SJCRH30 (cell line): ENCODE data around the gene LRRC17. TPM values are rescaled to one million over a fixed set of nuclear protein-coding genes. Genes with fewer than 3 reads are reported as not detected.
"Not testable (repeated sequence)": the region's sequence is repeated elsewhere in the genome, so short reads cannot be mapped to it uniquely, and the experiment has no call there.

ENCODE experiments used
- DNase-seq, 2 experiments: peaks; one replicate each; pipeline ENCODE4 v3.0.0-alpha.2; 2015 to 2020
- H3K27ac ChIP-seq: fragments of 250-450 bp; sonication (Bioruptor Pico); 2 replicates; pipeline ENCODE4 v1.5.1; 2020; ENCODE audit warnings: mild to moderate bottlenecking, moderate library complexity
- H3K27me3 ChIP-seq: fragments of 250-450 bp; sonication (Bioruptor Pico); 2 replicates; pipeline ENCODE4 v1.5.1; 2020; ENCODE audit warnings: mild to moderate bottlenecking, moderate library complexity
- H3K36me3 ChIP-seq: fragments of 250-450 bp; sonication (Bioruptor Pico); 2 replicates; pipeline ENCODE4 v1.5.1; 2020; ENCODE audit warnings: mild to moderate bottlenecking, moderate library complexity
- H3K4me1 ChIP-seq: fragments of 250-450 bp; sonication (Bioruptor Pico); 2 replicates; pipeline ENCODE4 v1.5.1; 2020; ENCODE audit warnings: mild to moderate bottlenecking, moderate library complexity
- H3K4me3 ChIP-seq: fragments of 250-450 bp; sonication (Bioruptor Pico); 2 replicates; pipeline ENCODE4 v1.5.1; 2020; ENCODE audit warnings: mild to moderate bottlenecking, moderate library complexity
- H3K9me3 ChIP-seq: fragments of 250-450 bp; sonication (Bioruptor Pico); replicated peaks from 2 replicates; pipeline ENCODE4 v1.5.1; 2020; ENCODE audit warnings: mild to moderate bottlenecking, moderate library complexity
- total RNA-seq: library from RNA; depleted of rRNA; stranded (reverse); fragments of >200 nt; shearing (Covaris generic); gene quantifications from 2 replicates; pipeline ENCODE4 v1.2.3, GENCODE V29; 2014

The LRRC17 gene
- total RNA-seq, 1 experiment from 2014 or later, result 67.1 TPM

DNA sequence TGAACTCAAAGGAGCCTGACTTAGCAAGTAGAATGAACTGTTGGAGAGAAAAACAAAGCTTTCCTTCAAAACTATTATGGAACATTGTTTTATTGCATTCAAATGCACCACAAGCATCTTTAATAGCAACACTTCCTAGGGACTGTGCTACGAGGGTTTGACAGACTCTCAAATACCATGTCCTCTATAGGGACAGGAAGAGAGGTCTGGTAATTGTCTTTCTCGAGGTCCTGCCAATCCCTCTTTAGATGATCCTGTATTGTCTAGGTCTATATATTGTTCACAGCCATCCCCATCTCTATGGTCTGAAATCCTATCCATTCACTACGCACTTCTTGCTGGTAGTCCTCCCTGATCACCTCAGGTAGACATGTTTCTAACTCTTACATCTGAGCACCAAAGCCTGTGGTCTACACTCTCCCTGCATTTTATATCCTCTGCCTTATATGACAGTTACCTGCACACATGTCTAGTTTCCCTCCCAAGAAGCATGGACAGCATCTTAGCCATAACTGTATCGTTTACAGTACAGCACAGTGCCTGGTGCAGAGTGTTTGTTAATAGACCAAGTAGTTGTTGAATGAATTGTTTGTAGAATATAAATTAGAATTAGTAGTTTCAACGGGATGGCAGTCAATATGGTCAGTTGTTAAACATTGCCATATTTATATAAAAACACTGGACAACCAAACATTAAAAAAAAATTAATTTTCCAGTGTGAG lies 21.7 kb upstream of the LRRC17 start:
- H3K4me1 ChIP-seq, result peaks cover 17% of the 10 kb centered on the region
- no peaks in the 10 kb centered on the region for H3K27me3 ChIP-seq
- no peaks in the 10 kb centered on the region for H3K9me3 ChIP-seq
- DNase-seq, result no peak
- H3K36me3 ChIP-seq, result no peaks in the 10 kb centered on the region
- no peak overlapping the region; the same call in 1 of the 2 replicates for H3K27ac ChIP-seq
- H3K4me3 ChIP-seq, result no peak overlapping the region

DNA sequence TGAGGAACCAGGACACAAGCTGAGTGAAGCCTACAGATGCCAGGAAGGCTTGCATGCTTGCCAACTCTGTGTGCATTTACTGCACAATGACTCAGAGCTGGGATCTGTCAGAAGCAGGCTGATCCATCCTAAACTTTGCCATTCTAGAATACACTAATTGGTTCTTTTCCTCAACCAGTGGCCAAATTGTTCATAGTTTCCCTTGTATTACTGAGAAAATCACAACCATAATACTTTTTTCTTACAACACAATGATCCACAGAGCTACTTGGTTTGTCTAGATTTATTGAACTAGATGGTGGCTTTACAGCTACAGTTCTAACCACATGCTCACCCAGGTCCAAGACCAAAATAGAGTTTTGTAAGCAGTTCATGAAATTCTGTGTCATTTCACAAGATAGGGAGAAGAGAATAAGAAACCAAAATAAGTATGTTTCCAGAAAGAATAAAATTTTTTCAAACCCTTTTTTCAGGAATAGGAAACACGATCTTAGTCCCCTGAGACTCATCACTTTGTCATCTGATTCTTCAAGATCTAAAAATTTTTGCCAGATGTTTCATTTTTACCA lies 21.0 kb upstream of the LRRC17 start:
- H3K4me1 ChIP-seq, result peaks cover 17% of the 10 kb centered on the region
- H3K36me3 ChIP-seq, result no peaks in the 10 kb centered on the region
- no peak overlapping the region for H3K4me3 ChIP-seq
- H3K27ac ChIP-seq, result no peak overlapping the region
- peak; percentile 52 to 64 for DNase-seq
- no peaks in the 10 kb centered on the region for H3K9me3 ChIP-seq
- H3K27me3 ChIP-seq, result no peaks in the 10 kb centered on the region

DNA sequence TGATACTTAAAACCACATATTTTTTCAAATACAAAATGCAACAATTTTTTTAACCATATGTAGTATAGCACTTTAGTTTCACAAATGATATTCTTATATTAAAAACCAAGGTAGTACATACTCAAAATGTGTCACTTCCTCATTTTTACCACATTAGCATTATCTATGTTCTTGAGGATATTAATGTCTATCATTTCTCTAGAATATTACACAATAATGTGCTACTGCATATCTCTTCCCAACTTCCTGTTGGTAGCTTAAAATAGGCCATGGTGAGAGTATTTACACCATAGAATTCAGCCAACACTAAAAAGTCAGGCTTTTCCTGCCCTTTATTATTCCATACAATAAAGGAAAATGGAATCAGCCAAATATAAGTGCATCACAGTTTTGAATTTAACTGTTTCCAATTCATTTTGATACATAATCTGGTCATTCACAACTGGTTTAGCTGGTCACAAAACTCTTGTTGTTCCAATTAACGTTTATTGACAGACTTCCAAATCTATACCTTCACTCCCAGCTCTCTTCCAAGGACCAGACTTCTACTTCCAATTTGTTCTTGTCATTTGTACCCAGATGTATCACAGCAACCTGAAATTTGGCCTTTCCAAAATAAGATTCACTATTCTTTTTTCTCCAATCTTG lies 20.0 kb upstream of the LRRC17 start:
- no peak for DNase-seq
- Histone ChIP-seq H3K27me3 (no peaks in the 10 kb centered on the region), H3K36me3 (no peaks in the 10 kb centered on the region), H3K4me1 (peaks cover 17% of the 10 kb centered on the region), H3K9me3 (no peaks in the 10 kb centered on the region), H3K4me3 (no peak overlapping the region), H3K27ac (no peak overlapping the region)

DNA sequence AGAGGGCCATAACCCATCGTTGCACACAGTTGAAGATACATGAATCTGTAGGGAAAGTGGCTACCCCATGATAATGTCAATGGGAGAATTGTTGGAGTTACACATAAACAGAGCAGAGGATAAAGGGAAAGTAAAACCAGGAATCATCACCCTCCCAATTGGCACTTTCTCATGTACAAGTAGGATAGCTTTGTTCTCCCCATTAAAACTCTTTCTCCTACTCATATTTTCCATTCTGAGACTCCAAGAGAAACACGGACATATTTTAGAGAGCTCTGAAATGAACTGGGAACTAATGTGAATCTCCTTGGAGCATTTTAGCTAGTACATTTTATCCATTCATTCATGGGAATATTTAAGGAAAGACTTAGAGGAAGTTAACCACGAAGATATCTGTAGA lies 17.2 kb upstream of the LRRC17 start:
- no peak overlapping the region for H3K27ac ChIP-seq
- H3K27me3 ChIP-seq, result no peaks in the 10 kb centered on the region
- peaks cover 11% of the 10 kb centered on the region for H3K4me1 ChIP-seq
- no peaks in the 10 kb centered on the region for H3K36me3 ChIP-seq
- no peak for DNase-seq
- no peak overlapping the region for H3K4me3 ChIP-seq
- H3K9me3 ChIP-seq, result no peaks in the 10 kb centered on the region

DNA sequence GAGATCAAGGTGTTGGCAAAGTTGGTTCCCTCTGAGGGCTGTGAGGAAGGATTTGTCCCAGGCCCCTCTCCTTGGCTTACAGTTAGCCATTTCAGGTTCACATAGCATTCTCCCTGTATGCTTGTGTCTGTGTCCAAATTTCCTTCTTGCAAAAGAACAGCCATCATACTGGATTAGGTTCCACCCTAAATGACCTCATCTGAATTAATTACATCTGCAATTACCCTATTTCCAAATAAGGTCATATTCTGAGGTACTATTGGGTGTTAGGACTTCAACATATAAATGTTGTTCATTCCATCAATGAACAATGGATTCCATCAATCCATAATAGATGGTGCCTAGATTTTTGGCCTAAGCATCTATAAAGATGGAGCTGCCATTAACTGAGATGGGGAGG lies 16.2 kb upstream of the LRRC17 start:
- no peaks in the 10 kb centered on the region for H3K27me3 ChIP-seq
- H3K9me3 ChIP-seq, result no peaks in the 10 kb centered on the region
- DNase-seq, result no peak
- H3K4me3 ChIP-seq, result no peak overlapping the region
- no peaks in the 10 kb centered on the region for H3K36me3 ChIP-seq
- peaks cover 6% of the 10 kb centered on the region for H3K4me1 ChIP-seq
- no peak overlapping the region for H3K27ac ChIP-seq

DNA sequence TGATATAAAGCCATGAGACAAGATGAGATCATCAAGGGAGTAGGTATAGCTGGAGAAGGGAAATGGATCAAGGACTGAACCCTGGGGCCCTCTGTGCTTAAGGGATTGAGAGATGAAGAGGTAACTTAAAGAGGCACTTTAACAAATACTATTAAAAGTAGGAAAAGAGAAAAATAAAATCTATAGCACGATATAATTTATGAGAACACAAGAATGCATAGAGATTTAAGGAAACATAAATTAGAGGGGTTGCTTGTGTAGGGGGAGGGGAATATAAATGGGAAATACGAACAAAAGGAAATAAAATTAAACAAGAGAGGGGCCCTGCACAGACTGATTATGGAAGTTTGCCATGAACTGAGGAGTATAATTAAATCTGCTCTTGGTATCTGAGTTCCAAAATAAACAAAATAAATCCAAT lies 15.6 kb upstream of the LRRC17 start:
- no peaks in the 10 kb centered on the region for H3K36me3 ChIP-seq
- H3K4me3 ChIP-seq, result no peak overlapping the region
- H3K9me3 ChIP-seq, result no peaks in the 10 kb centered on the region
- H3K27ac ChIP-seq, result no peak overlapping the region
- no peak for DNase-seq
- no peaks in the 10 kb centered on the region for H3K27me3 ChIP-seq
- no peaks in the 10 kb centered on the region; the same call in 1 of the 2 replicates for H3K4me1 ChIP-seq

DNA sequence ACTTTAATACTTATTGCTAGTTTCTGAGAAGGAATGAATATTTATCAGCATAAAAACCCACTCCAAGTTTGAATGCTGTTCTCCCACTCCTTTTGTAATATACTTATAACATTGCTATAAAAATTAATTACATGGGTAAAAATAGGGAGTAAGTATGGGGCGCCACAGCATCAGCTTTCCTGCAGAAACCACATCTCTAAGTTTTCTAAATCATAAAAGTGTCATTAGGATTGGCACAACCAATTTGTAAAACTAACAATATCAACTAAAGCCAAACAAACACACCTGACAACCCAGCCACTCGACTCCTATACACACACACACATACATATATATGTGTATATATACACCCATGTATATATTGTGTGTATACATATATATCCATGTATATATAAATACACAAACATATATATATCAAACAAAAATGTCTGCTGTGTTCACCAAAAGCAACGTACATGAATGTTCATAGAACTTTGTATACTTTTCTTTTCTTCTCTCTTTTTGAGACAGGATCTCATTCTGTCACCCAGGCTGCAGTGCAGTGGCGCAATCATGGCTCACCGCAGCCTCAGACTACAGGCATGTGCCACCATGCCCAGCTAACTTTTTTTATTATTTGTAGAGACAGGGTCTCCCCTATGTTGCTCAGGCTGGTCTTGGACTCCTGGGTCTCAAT lies 14.8 kb upstream of the LRRC17 start:
- H3K4me3 ChIP-seq, result no peak overlapping the region
- no peaks in the 10 kb centered on the region for H3K27me3 ChIP-seq
- H3K36me3 ChIP-seq, result no peaks in the 10 kb centered on the region
- DNase-seq, result no peak
- H3K4me1 ChIP-seq, result no peaks in the 10 kb centered on the region
- no peak overlapping the region for H3K27ac ChIP-seq
- no peaks in the 10 kb centered on the region for H3K9me3 ChIP-seq

DNA sequence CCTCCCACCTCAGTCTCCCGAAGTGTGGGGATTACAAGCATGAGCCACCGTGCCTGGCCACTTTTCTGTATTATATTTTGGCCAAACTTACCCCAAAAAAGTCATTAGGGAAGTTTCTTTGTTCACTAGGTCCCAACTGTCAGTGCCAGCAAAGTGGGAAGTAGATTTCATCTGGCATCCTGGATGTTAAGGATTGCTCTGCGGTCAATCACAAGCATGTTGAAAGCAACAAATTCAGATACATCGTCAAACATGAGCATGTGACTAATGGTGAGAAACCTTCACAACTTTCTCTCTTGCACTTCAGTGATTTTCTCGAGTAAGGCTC lies 14.3 kb upstream of the LRRC17 start:
- Histone ChIP-seq H3K27ac (no peak overlapping the region), H3K27me3 (no peaks in the 10 kb centered on the region), H3K4me1 (no peaks in the 10 kb centered on the region), H3K36me3 (no peaks in the 10 kb centered on the region), H3K9me3 (no peaks in the 10 kb centered on the region), H3K4me3 (no peak overlapping the region)
- DNase-seq, result no peak

DNA sequence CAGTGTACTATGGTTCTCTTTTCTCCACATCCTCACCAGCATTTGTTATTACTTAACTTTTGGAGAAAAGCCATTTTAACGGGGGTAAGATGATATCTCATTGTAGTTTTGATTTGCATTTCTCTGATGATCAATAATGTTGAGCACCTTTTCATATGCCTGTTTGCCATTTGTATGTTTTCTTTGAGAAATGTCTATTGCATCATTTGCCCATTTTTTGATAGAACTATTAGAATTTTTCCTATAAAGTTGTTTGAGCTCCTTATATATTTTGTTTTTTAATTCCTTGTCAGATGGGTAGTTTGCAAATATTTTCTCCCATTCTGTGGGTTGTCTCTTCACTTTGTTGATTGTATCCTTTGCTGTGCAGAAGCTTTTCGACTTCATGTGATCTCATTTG lies 10.7 kb upstream of the LRRC17 start:
- not testable (repeated sequence) for H3K4me3 ChIP-seq, H3K27ac ChIP-seq, H3K4me1 ChIP-seq, H3K27me3 ChIP-seq, H3K36me3 ChIP-seq, H3K9me3 ChIP-seq, DNase-seq

DNA sequence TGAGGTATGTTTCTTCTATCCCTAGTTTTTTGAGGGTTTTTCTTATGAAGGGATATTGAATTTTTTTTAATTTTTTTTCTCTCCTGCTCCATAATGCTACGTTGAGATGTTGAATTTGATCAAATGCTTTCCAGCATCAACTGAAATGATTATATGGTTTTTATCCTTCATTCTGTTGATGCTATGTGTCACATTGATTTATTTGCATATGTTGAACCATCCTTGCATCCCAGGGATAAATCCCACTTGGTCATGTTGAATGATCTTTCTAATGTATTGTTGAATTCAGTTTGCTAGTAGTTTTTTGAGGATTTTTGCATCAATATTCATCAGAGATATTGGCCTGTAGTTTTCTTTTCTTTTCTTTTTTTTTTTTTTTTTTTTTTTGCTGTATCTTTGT lies 9.2 kb upstream of the LRRC17 start:
- not testable (repeated sequence) for DNase-seq, H3K9me3 ChIP-seq, H3K4me3 ChIP-seq, H3K4me1 ChIP-seq, H3K36me3 ChIP-seq, H3K27me3 ChIP-seq, H3K27ac ChIP-seq

DNA sequence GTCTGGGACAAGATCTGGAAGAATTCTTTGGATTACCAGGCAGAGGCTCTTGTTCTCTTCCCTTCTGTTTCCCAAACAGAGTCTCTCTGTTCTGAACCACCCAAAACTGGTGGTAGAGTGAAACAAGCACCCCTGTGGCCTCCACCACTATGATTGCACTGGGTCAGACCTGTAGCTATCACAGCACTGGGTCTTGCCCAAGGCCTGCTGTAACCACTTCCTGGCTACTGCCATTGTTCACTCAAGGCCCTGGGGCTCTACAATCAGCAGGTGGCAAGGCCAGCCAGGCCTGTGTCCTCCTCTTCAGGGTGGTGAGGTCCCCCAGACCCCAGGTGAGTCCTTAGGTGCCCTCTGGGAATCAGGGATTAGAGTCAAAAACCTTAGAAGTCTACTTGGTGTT lies 4.1 kb upstream of the LRRC17 start:
- Histone ChIP-seq H3K36me3 (no peaks in the 10 kb centered on the region), H3K27ac (no peak overlapping the region), H3K4me1 (peaks cover 9% of the 10 kb centered on the region), H3K27me3 (no peaks in the 10 kb centered on the region), H3K9me3 (peaks cover 10% of the 10 kb centered on the region; the same call in 1 of the 2 replicates), H3K4me3 (no peak overlapping the region)
- DNase-seq, result no peak

DNA sequence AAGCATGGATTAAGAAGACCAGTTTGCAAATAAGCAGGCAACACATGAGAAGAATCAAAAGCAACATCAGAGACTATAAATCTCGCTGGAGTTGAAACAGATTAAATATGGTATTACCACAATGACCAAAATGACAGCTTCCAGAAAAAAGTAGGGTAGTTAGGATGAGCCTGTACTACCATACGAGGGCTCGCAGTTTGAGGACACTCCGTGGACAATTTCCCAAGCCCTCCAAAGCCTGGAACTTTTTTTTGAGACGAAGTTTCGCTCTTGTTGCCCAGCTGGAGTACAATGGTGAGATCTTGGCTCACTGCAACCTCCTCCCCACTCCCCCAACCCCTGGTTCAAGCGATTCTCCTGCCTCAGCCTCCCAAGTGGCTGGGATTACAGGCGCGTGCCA lies 1.0 kb downstream of the LRRC17 start:
- Histone ChIP-seq H3K4me3 (peak overlapping the region; percentile 58), H3K9me3 (no peaks in the 10 kb centered on the region), H3K4me1 (peaks cover 49% of the 10 kb centered on the region), H3K36me3 (no peaks in the 10 kb centered on the region), H3K27ac (peak overlapping the region; percentile 67; the same call in 1 of the 2 replicates), H3K27me3 (no peaks in the 10 kb centered on the region)
- no peak for DNase-seq

DNA sequence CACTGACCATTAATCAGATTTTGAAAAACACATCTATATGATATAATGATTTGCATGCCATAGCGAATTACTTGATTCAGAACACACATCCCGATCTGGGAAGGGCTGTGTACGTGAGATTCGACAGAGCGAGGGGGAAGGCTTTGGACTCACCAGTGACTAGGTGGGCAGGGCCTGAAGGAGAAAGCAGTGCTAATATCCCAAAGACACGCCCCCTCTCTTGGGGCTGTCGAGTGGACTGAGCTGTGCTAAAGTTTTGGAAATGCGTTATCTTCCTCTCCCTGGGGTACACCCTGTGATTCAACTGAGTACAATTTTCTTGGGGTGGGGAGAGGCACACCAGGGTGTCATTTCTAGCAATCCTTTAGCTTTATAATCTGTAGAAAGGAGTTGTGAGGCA lies 1.8 kb downstream of the LRRC17 start:
- Histone ChIP-seq H3K27me3 (no peaks in the 10 kb centered on the region), H3K4me3 (peak overlapping the region; percentile 58), H3K36me3 (no peaks in the 10 kb centered on the region), H3K9me3 (no peaks in the 10 kb centered on the region), H3K27ac (no peak overlapping the region; the same call in 1 of the 2 replicates), H3K4me1 (peaks cover 56% of the 10 kb centered on the region)
- peak; percentile 68 to 70 for DNase-seq

DNA sequence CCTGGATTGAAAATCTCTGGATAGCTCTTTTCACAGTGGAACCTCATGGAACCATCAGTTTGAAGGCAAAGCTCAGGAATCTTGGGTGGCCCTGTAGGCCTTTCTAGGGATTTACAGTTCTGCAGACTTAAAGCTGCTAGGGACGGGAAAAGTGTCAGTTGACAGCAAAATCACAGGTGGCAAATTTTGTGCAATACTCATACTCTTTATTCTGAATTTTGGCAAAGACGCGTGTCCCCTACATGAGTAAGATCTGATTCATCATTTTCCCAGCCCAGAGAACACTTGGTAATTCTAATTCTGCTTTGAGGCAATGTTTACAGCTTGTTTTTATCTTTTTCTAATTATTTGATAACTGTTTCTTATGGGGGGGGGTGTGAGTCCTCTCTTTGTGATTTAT lies 3.6 kb downstream of the LRRC17 start:
- Histone ChIP-seq H3K27ac (peak overlapping the region; percentile 88), H3K4me3 (peak overlapping the region; percentile 7; the same call in 1 of the 2 replicates), H3K27me3 (no peaks in the 10 kb centered on the region), H3K36me3 (no peaks in the 10 kb centered on the region), H3K9me3 (no peaks in the 10 kb centered on the region), H3K4me1 (peaks cover 56% of the 10 kb centered on the region)
- DNase-seq, result peak; percentile 88 to 97

DNA sequence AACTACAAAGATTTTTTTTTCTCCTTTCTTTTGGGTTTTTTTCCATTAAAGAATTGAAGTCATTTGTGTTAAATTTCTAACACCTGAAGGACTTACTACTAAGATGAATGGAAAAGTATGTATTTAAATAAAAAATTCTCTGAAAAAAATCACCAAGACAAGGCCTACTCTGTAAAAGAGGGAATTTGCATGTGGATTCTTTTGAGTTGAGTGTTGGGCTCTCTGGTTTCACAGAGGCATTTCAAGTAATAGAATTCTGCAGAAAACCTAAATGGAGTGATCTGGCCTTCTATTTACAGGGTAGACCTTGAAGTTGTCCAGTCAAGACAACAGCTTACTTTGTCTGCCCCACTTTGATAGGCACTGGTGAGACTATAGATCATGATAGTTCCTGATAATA lies 4.1 kb downstream of the LRRC17 start:
- DNase-seq, result peak in 1 of 2 experiments; percentile 51
- no peaks in the 10 kb centered on the region for H3K36me3 ChIP-seq
- H3K4me3 ChIP-seq, result 0 out of 2 replicates have a peak overlapping the region, but pooled peaks have one; percentile 7
- no peaks in the 10 kb centered on the region for H3K27me3 ChIP-seq
- no peaks in the 10 kb centered on the region for H3K9me3 ChIP-seq
- H3K27ac ChIP-seq, result peak overlapping the region; percentile 88
- peaks cover 55% of the 10 kb centered on the region for H3K4me1 ChIP-seq
